ENCODE measurements around the gene CTXN1. TPM values are rescaled to one million over a fixed set of nuclear protein-coding genes. Genes with fewer than 3 reads are reported as not detected.

CTXN1 gene
- total RNA-seq, 2 experiments from 2014 or later: 0.31 to 0.37 TPM

DNA sequence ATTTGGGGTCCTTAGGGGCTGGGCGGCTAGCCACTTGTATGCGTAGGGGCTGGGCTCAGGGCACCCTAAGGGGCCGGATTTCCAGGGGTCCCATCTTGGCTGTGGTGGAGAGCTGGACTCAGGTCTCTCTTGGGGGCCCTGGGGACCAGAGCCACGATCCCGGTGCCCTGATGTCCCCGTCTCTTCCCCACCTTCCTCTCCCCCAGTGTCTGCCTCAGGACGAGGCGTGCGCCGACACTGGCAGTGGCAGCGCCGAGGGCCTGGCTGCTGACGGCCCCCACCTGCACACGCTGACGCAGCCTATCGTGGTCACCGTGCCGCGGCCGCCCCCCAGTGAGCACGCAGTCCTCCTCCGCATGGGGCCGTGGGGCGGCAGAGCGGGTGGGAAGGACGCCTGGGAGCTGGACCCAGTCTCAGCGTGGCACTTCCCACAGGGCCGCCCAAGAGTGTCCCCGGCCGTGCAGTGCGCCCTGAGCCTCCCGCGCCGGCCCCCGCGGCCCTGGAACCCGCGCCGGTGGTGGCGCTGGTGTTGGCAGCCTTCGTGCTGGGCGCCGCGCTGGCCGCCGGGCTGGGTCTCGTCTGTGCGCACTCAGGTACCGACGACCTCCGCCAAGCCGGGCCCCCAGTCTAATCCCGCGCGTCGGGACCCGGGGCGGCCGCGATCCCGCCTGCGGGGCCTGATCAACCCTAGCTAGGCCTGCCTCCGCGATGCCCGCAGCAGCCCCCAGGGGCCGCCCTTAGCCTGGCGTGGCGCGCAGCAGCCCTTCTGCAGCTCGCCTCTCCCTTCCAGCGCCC is 8.5 kb downstream of the CTXN1 start:
- H3K36me3 Mint-ChIP-seq (ENCODE audit: low read depth): peaks cover 11% of the 10 kb centered on the region
- POLR2A ChIA-PET: interaction anchor here (1.1 to 1.6 kb wide), 4 partner anchors 9 to 287 kb away, joined by 3 to 6 read pairs (median 4); partner anchors contain the start of genes MAP2K7 and TIMM44
- DNase-seq: peak; percentile 68
- H3K27me3 Mint-ChIP-seq (ENCODE audit: low read depth): peaks cover 30% of the 10 kb centered on the region
- H3K4me1 Mint-ChIP-seq (ENCODE audit: low read depth): peaks cover 45% of the 10 kb centered on the region
- peak; percentile 24 for ATAC-seq
- CTCF ChIA-PET: interaction anchor here (0.9 to 3.3 kb wide), 6 partner anchors 11 to 65 kb away, joined by 3 to 15 read pairs (median 7); partner anchors contain the start of genes MAP2K7 and TIMM44
- no peaks in the 10 kb centered on the region for H3K9me3 Mint-ChIP-seq (ENCODE audit: insufficient read depth)
- H3K4me3 Mint-ChIP-seq: peak overlapping the region; percentile 69
- H3K27ac Mint-ChIP-seq: no peak overlapping the region

DNA sequence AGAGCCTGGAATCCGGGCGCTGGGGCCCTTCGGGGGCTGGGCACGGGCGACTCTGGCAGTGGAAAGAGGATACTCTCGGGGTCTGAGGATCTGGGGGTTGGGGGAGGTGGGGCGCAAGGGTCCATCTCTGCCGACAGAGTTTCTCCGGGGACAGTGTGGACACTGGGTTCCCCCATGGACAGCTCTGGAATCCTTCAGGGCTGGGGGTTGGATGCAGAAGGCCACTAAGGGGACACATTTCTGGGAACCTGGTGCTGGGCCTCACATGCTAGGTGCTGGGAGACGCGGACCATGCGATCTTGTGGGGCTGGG is 9.0 kb downstream of the CTXN1 start:
- Mint-ChIP-seq H3K4me3 (peak overlapping the region; percentile 69), H3K27me3 (ENCODE audit: low read depth) (peaks cover 30% of the 10 kb centered on the region), H3K4me1 (ENCODE audit: low read depth) (peaks cover 41% of the 10 kb centered on the region), H3K36me3 (ENCODE audit: low read depth) (peaks cover 12% of the 10 kb centered on the region), H3K27ac (no peak overlapping the region), H3K9me3 (ENCODE audit: insufficient read depth) (no peaks in the 10 kb centered on the region)
- POLR2A ChIA-PET: interaction anchor here (1.6 kb wide), 2 partner anchors 13 kb away, joined by 6 to 7 read pairs; partner anchors contain the start of gene MAP2K7
- CTCF ChIA-PET: interaction anchor here (1.0 to 3.3 kb wide), 5 partner anchors 13 to 63 kb away, joined by 3 to 15 read pairs (median 7); partner anchors contain the start of genes MAP2K7 and TIMM44
- ATAC-seq (no peak), DNase-seq (no peak)

DNA sequence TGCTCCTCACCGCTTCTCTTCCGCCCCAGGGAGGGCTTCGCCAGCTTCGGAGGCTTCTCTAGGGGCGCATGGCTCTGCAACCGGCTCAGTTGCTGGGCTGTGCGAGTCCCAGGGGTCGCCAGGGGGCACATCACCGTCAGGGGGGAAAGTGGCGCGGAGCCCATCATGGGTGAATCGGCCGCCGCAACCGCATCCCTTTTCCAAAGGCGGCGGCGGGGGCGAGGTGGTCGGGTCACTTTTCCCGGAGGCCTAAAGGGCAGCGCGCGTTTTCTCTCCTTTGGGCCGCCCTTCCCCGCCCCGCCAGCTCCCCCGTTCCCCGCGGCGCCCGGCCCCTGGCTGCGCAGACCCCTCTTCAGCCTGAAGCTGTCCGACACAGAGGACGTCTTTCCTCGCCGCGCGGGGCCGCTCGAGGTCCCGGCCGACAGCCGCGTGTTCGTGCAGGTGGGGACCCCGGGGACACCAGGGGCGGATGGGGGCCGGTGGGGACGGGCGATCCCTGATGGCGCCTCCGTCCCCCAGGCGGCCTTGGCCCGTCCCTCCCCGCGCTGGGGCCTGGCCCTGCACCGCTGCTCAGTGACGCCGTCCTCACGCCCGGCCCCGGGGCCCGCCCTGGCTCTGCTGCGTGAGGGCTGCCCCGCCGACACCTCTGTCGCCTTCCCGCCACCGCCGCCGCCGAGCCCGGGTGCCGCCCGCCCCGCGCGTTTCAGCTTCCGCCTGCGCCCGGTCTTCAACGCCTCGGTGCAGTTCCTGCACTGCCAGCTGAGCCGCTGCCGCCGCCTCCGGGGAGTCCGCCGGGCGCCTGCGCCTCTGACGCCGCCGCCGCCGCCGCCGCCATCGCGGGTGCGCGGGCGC is 9.6 kb downstream of the CTXN1 start:
- Mint-ChIP-seq H3K36me3 (ENCODE audit: low read depth) (peaks cover 17% of the 10 kb centered on the region), H3K4me1 (ENCODE audit: low read depth) (peaks cover 35% of the 10 kb centered on the region), H3K27me3 (ENCODE audit: low read depth) (peaks cover 30% of the 10 kb centered on the region), H3K4me3 (peak overlapping the region; percentile 69), H3K9me3 (ENCODE audit: insufficient read depth) (no peaks in the 10 kb centered on the region), H3K27ac (peak overlapping the region; percentile 43)
- ATAC-seq (peak; percentile 6), DNase-seq (peak; percentile 70)
- ChIA-PET CTCF (interaction anchor here (1.0 to 3.3 kb wide), 4 partner anchors 13 to 62 kb away, joined by 3 to 15 read pairs (median 6); partner anchors contain the start of genes MAP2K7 and TIMM44), POLR2A (interaction anchor here (1.6 kb wide), 1 partner anchor 13 kb away, joined by 7 read pairs; the partner anchor contains the start of gene MAP2K7)

DNA sequence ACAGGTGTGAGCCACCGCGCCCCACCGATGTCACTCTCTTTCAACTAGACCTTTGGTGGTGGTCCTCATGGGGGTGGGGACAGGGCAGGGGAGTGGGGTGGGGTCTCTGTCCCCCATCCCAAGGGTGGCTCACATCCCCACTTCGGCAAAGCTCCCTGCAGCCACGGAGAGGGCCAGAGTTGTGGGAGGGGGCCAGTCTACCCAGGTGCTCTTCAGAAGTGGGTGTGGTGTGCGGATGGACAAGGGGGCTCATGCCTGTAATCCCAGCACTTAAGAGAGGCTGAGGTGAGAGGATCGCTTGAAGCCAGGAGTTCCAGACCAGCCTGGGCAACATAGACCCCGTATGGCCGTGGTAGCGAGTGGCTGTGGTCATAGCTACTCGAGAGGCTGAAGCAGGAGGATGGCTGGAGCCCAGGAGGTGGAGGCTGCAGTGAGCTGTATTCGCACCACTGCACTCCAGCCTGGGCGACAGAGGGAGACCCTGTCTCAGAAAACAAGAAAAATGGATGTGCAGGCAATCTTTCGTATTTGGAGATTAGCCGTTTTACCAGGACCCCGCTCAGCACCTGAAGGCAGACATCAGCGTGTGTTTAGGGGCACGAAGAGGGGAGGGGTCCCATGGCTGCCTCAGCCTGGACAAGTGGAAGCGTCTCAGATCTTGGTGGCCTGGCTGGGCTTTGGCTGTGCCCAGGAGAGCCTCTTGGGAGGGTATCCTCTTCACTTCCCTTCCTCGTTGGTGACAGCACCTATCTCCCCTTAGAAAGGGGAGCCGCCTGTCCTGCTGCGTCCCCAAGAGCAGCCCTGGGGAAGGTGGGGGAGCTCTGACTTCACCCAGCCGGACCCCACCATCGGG is 10.5 kb downstream of the CTXN1 start:
- H3K36me3 Mint-ChIP-seq (ENCODE audit: low read depth): peaks cover 22% of the 10 kb centered on the region
- H3K4me1 Mint-ChIP-seq (ENCODE audit: low read depth): peaks cover 29% of the 10 kb centered on the region
- CTCF ChIA-PET: interaction anchor here (1.0 to 3.3 kb wide), 3 partner anchors 12 to 61 kb away, joined by 3 to 15 read pairs (median 7); partner anchors contain the start of gene MAP2K7
- no peaks in the 10 kb centered on the region for H3K9me3 Mint-ChIP-seq (ENCODE audit: insufficient read depth)
- ATAC-seq (no peak), DNase-seq (no peak)
- H3K4me3 Mint-ChIP-seq: peak overlapping the region; percentile 42
- peaks cover 30% of the 10 kb centered on the region for H3K27me3 Mint-ChIP-seq (ENCODE audit: low read depth)
- POLR2A ChIA-PET: interaction anchor here (1.6 kb wide), 1 partner anchor 12 kb away, joined by 7 read pairs; the partner anchor contains the start of gene MAP2K7
- peak overlapping the region; percentile 43 for H3K27ac Mint-ChIP-seq

DNA sequence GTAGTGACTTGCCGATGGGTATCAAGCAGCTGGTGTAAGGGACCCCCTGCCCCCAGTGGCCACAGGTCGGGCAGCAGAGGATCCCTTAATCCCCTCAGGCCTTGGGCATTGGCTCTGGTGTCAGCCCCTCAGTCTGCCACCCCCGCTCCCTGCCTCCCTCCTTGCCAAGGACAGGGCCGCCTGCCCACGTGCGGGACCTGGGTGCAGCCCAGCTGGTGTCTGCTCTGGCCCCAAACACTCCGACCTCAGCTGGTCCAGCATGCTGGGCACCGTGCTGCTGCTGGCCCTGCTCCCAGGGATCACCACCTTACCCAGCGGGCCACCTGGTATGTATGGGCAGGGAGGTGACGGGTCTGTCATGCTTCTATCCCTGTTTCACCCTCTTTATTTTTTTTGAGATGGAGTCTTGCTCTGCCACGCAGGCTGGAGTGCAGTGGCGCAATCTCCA is 11.3 kb downstream of the CTXN1 start, which contains the start of gene TGFBR3L:
TSS of gene TGFBR3L (plus strand) at position 233 of the 448 bp plus-strand sequence.
- no peaks in the 10 kb centered on the region for H3K9me3 Mint-ChIP-seq (ENCODE audit: insufficient read depth)
- ATAC-seq: no peak
- peak within 1 kb of the TSS; percentile 42 for H3K4me3 Mint-ChIP-seq
- H3K36me3 Mint-ChIP-seq (ENCODE audit: low read depth): peaks cover 24% of the 10 kb centered on the region
- H3K4me1 Mint-ChIP-seq (ENCODE audit: low read depth): peaks cover 24% of the 10 kb centered on the region
- H3K27me3 Mint-ChIP-seq (ENCODE audit: low read depth): peaks cover 26% of the 10 kb centered on the region
- H3K27ac Mint-ChIP-seq: peak within 1 kb of the TSS; percentile 24
- CTCF ChIA-PET: no interaction called here
- no peak for DNase-seq
- POLR2A ChIA-PET: interaction anchor here (0.8 kb wide), 1 partner anchor 10 kb away, joined by 3 read pairs; no protein-coding TSS in a partner anchor

DNA sequence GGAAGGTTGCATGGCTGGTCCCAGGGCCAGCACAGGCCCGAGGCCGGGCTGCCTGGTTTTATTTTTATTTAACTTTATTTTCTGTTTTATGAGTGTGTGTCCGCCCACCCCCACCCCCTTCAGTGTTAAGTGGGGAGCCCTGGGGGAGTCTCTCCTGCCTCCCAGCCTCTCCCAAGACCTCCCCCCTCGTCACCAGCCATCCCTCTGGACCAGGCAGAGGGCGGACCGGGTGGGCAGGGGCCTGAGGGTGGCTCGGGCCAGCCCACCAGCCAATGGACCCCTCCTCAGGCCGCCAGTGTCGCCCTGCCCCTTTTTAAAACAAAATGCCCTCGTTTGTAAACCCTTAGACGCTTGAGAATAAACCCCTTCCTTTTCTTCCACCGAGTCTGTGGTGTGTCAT is 11.8 kb downstream of the CTXN1 start:
- Mint-ChIP-seq H3K36me3 (ENCODE audit: low read depth) (peaks cover 24% of the 10 kb centered on the region), H3K9me3 (ENCODE audit: insufficient read depth) (no peaks in the 10 kb centered on the region), H3K27me3 (ENCODE audit: low read depth) (peaks cover 25% of the 10 kb centered on the region), H3K27ac (no peak overlapping the region), H3K4me3 (no peak overlapping the region), H3K4me1 (ENCODE audit: low read depth) (peaks cover 22% of the 10 kb centered on the region)
- CTCF ChIA-PET: no interaction called here
- POLR2A ChIA-PET: interaction anchor here (0.8 kb wide), 1 partner anchor 10 kb away, joined by 3 read pairs; no protein-coding TSS in a partner anchor
- ATAC-seq (no peak), DNase-seq (no peak)

DNA sequence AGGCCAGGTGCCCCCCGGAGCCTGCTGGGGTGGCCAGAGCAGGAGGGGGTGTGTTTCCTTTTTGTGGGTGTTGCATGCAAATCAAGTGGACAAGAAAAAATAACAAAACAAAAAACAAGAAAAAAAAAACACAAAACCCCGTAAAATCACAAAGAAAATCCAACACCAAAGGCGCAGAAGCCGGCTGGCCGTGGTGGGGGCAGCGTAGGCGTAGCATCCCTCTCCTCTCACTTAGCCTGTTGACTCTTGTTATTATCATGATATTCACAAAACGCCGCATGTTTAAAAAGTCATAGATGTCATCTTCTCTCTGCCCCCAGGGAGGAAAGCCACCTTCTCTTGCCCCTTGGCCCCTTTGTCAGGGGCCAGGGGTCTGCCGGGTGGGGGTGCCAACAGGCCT is 12.3 kb downstream of the CTXN1 start:
- Mint-ChIP-seq H3K36me3 (ENCODE audit: low read depth) (peaks cover 24% of the 10 kb centered on the region), H3K27ac (no peak overlapping the region), H3K9me3 (ENCODE audit: insufficient read depth) (no peaks in the 10 kb centered on the region), H3K27me3 (ENCODE audit: low read depth) (peaks cover 23% of the 10 kb centered on the region), H3K4me1 (ENCODE audit: low read depth) (peaks cover 22% of the 10 kb centered on the region), H3K4me3 (no peak overlapping the region)
- ChIA-PET CTCF (no interaction called here), POLR2A (no interaction called here)
- ATAC-seq (no peak), DNase-seq (no peak)

DNA sequence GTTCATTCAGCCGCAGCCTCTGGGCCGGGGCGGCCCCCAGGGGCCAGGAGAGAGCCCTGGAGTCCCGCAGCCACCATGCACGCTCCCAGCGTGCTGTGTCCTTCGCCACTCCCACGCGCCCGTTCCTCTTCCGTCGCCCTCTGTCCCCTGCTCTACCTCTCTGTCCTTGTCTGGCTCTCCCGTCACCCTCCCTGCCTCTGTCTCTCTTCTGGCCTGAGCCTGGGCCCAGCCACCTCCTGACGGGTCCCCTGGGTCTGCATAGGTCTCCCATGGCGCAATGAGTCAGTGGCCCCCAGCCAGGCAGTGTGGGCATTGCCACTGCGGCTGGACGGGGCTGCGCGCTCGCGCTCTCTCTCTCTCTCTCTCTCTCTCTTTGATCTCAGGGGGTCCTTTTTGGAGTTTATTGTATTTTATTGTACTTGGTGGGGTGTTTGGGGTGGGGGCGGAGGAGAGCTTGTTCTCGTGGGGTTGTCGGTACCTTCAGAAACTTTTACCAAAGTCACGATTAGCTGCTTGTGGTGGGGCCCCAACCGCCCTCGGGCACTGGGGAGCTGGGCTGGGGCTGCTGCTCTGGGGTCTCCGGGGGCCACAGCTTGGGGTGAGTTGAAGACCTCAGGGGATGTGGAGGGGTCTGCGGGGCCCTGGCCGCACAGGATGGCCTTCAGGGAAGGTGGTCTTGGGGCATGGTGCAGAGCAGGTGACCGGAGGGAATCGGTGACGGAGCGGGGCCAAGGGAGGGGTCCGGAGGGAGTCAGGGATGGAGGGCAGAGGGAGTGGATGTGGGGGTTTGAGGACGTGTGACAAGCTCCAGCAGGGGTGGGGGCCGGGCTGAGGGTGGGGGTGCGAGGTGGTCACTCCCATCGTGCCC is 13.0 kb downstream of the CTXN1 start:
- peaks cover 17% of the 10 kb centered on the region for H3K4me1 Mint-ChIP-seq (ENCODE audit: low read depth)
- H3K9me3 Mint-ChIP-seq (ENCODE audit: insufficient read depth): no peaks in the 10 kb centered on the region
- peaks cover 24% of the 10 kb centered on the region for H3K36me3 Mint-ChIP-seq (ENCODE audit: low read depth)
- DNase-seq: no peak
- CTCF ChIA-PET: no interaction called here
- no peak overlapping the region for H3K27ac Mint-ChIP-seq
- ATAC-seq: no peak
- no peak overlapping the region for H3K4me3 Mint-ChIP-seq
- POLR2A ChIA-PET: interaction anchor here (1.3 kb wide), 1 partner anchor 9 kb away, joined by 3 read pairs; the partner anchor contains the start of gene MAP2K7
- H3K27me3 Mint-ChIP-seq (ENCODE audit: low read depth): peaks cover 17% of the 10 kb centered on the region

DNA sequence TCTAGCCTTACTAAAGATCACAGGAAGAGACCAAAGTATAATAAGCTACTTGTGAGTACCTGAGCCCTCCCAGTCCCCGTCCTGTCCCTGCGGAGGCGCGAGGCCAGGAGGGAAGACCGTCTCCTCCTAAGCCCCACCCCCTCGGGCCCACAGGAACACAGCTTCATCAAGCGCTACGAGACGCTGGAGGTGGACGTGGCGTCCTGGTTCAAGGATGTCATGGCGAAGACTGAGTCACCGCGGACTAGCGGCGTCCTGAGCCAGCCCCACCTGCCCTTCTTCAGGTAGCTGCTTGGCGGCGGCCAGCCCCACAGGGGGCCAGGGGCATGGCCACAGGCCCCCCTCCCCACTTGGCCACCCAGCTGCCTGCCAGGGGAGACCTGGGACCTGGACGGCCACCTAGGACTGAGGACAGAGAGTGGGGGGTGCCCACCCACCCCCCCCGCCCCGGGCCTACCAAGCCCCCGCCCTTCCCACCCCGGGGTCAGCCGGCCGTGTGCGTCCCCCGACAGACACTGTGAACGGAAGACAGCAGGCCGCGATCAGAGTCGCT is 13.7 kb downstream of the CTXN1 start:
- peaks cover 12% of the 10 kb centered on the region for H3K4me1 Mint-ChIP-seq (ENCODE audit: low read depth)
- ChIA-PET POLR2A (interaction anchor here (1.1 to 1.3 kb wide), 2 partner anchors 8 kb away, joined by 3 read pairs; partner anchors contain the start of genes MAP2K7 and SNAPC2), CTCF (interaction anchor here (0.6 to 1.0 kb wide), 2 partner anchors 10 to 31 kb away, joined by 3 read pairs; partner anchors contain the start of gene TIMM44)
- peaks cover 26% of the 10 kb centered on the region for H3K36me3 Mint-ChIP-seq (ENCODE audit: low read depth)
- peaks cover 12% of the 10 kb centered on the region for H3K27me3 Mint-ChIP-seq (ENCODE audit: low read depth)
- DNase-seq (no peak), ATAC-seq (no peak)
- H3K9me3 Mint-ChIP-seq (ENCODE audit: insufficient read depth): no peaks in the 10 kb centered on the region
- H3K27ac Mint-ChIP-seq: no peak overlapping the region
- H3K4me3 Mint-ChIP-seq: no peak overlapping the region

Data from activated CD8-positive, alpha-beta T cell treated with anti-CD3 and anti-CD28 coated beads, Interleukin-2, amount 10 ng/mL, durations not matched to agents 7 days and 5 days (primary cell).